Measurements from ENCODE around the gene ETFA. TPM values are rescaled to one million over a fixed set of nuclear protein-coding genes. Genes with fewer than 3 reads are reported as not detected.

ETFA gene
- total and polyA plus RNA-seq, 2 of the 8 experiments (the other 6 are each of a cell fraction or from before 2014, with no cell fraction given), result 60.9 to 90.0 TPM

- TF ChIP-seq CTBP2 (IDR thresholded peaks at IDR 0.05; ENCODE audit: borderline replicate concordance, insufficient read depth, insufficient read length, low read length) (no peak), SP2 (IDR thresholded peaks at IDR 0.05; ENCODE audit: low read length) (no peak)
These were observed 18.9 kb upstream of the ETFA start (continued) for GRCh38 chr15:76330080-76330680.

Measured in H1 (cell line).